Stimulated activated CD8-positive, alpha-beta memory T cell treated with anti-CD3 and anti-CD28 coated beads, Interleukin-15, amount 100 ng/mL, for 4 hours (primary cell): ENCODE data around the gene NDUFA12.

Experiments used
- DNase-seq, 2 donors: peaks; one replicate each; pipeline ENCODE4 v3.0.0-alpha.2; 2020; ENCODE audit warnings: low read depth in 2 of 2

The NDUFA12 gene

DNA sequence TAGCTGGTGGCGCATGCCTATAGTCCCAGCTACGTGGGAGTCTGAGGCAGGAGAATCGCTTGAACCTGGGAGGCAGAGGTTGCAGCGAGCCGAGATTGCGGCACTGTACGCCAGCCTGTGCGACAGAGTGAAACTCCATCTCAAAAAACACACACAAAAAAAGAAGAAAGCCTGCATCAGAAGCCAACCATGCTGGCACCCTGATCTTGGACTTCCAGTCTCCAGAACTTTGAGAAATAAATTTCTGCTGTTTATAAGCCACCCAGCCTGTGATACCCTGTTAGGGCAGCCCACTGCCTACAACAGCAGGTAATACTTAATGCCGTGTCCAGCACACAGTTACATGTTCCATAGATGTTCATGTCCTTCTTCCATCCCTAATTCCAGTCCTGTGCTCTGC, 62.7 kb downstream of the NDUFA12 start:
- DNase-seq, result no peak

DNA sequence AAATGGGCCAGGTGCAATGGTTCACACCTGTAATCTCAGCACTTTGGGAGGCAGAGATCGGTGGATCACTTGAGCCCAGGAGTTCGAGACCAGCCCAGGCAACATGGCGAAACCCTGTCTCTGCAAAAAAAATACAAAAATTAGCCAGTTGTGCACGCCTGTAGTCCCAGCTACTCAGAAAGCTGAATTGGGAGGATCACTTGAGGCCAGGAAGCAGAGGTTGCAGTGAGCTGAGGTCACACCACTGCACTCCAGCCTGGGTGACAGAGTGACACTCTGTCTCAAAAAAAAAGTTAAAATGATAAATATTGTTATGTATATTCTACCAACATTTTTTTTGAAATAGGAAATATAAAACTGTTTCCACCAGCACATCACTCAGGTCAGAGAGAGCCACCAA, 64.9 kb downstream of the NDUFA12 start:
- DNase-seq, result no peak

DNA sequence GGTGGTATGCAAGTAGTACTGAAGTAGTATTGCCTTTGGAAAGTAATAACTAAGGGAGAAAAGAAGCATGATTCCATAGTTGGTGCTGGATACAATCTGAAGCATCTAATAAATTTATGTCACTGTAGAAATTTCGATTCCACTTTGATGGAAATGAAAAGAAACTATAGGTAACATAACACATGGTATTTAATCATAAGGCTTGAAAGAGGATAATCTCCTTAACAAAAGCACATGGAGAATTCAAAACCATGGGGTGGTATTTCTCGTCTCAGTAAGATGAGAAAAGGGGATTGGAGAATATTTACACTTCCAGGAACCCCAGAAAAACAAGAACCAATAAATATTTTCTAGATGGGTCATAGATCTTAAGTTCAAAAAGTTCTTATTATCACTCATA, 72.7 kb downstream of the NDUFA12 start:
- DNase-seq, result no peak

DNA sequence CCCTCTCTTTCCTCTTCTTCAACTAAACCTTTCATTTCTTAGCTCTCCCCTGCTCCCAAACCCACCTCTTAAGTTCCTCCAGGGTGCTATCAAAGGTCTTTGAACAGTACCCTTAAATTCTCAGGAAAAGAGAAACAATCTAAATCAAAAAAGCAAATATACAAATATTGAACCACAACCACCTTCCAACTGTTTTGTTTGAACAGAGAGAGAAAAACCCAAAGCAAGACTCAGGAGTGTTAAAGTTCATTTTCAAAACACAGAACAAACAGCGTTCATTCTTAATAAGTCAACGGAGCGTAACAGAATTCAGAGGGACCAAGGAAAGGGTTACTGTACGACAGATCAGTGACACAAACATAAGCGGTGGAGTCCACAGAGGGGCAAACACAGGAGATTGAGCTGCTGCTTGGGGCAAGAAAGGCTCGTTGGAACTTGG, 73.3 kb downstream of the NDUFA12 start:
- DNase-seq, result no peak

- no peak for DNase-seq
Observed at GRCh38 chr12:94929780-94930179, 73.7 kb downstream of the NDUFA12 start.

- DNase-seq, result no peak
Observed at GRCh38 chr12:94925729-94926128, 77.8 kb downstream of the NDUFA12 start.

DNA sequence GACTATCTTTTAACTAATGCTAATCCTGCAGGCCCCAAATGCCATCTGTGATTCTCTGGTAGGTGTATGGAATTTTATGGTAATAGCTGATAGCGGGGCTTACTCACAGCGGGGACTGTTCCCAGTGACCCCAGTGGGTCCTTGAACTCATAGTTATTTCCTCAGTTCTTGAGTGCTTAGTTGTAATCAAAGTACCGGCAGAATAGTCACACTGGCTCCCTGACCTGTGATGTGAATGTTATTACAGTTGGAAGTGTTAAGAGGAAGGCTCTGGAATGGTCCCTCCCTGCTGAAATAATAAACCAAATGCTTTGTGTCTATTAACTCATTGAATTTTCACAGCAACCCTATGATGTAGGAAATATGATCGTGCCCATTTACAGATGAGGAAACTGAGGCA, 78.3 kb downstream of the NDUFA12 start:
- DNase-seq, result no peak

DNA sequence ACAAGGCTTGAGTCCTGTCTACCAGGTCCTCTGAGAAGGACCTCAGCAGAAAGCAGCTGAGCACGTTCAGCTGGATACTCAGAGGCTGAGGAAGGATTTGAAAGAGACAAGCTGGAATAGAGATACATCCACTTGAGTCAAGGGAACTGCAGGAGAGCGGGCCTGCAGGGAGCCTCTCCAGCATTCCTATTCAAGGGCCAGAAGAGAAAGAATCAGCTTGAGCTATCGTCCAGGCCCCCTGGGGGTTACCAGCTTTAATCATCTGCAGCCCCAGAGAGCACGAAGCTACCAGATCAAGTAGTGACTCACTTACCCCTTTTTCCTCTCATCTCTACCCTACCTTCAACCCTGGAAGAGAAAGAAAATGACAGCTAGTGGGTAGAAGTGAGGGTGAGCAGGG, 80.9 kb downstream of the NDUFA12 start:
- DNase-seq, result no peak
